Ovary (tissue), 9 donors: ENCODE measurements around the gene USP25. TPM values are rescaled to one million over a fixed set of nuclear protein-coding genes. Genes with fewer than 3 reads are reported as not detected.

Experiments
- DNase-seq, 5 donors: peaks; one replicate each; pipeline ENCODE4 v3.0.0-alpha.2; 2019 to 2020
- H3K27ac ChIP-seq, 2 donors: fragments of 200-600 bp; one replicate each; pipeline versions ENCODE4 v1.5.1 to v1.8.0; 2019 to 2022
- H3K27me3 ChIP-seq: fragments of 200-600 bp; one replicate; pipeline ENCODE4 v1.8.0; 2022
- H3K36me3 ChIP-seq: fragments of 200-600 bp; sonication (generic); one replicate; pipeline ENCODE4 v1.5.1; 2019
- H3K4me1 ChIP-seq: one replicate; pipeline ENCODE4 v1.8.1; 2013; ENCODE audit warnings: mild to moderate bottlenecking, moderate library complexity; ENCODE audit not compliant: insufficient read depth
- H3K4me3 ChIP-seq: fragments of 200-600 bp; sonication (generic); one replicate; pipeline ENCODE4 v1.5.1; 2017
- H3K9me3 ChIP-seq, 2 donors: fragments of 200-600 bp in 1 of 2; sonication (generic) in 1 of 2; one replicate each; pipeline versions ENCODE4 v1.5.1 to v1.8.1; 2013 to 2019; ENCODE audit warnings: mild to moderate bottlenecking in 1 of 2, moderate library complexity in 1 of 2
- EP300 ChIP-seq: sonication (generic); formaldehyde crosslinking; IDR thresholded peaks from one replicate; pipeline ENCODE4 v1.6.1; 2017; ENCODE audit warnings: antibody characterized with exemption
- POLR2A ChIP-seq: fragments of 450-650 bp; IDR thresholded peaks from one replicate; pipeline ENCODE4 v1.6.1; 2017; ENCODE audit warnings: antibody characterized with exemption, mild to moderate bottlenecking, moderate library complexity
- WGBS, 3 donors: extraction: QIAGEN DNeasy Blood & Tissue Kit in 1 of 3; methylation state at CpG; one replicate each; pipeline versions ENCODE4 v1.1.5 to v1.1.7; 2013 to 2017; 5-methylcytosine and 5-hydroxymethylcytosine counted together
- intact Hi-C, 4 donors: fragments of 100-400 bp; cut with DNase I; formaldehyde crosslinking; loops; one replicate each; pipeline versions ENCODE4 v1.11.0 to v1.15.1; 2022 to 2023
- polyA plus RNA-seq, 2 donors: library from polyadenylated mRNA; stranded (reverse); fragments of 200-250 nt in 1 of 2; fragments of 350-450 nt in 1 of 2; fragmentation: Illumina TruSeq in 1 of 2; extraction: RNeasy Lipid Tissue Mini Kit (QIAGEN cat#74804) in 1 of 2; gene quantifications; one replicate each; pipeline ENCODE4 v1.2.3, GENCODE V29; 2013 to 2014
- total RNA-seq, 7 donors: library from RNA; depleted of rRNA in 2 of 7; stranded (reverse); fragments of >200 nt in 2 of 7; fragmentation: NEBNext Ultra II Directional in 3 of 7; extraction: Animal tissue kit (Norgen Biotek cat#: 25700) in 3 of 7; gene quantifications; one replicate each; pipeline versions ENCODE4 v1.1.0 to v1.2.4, GENCODE V29; 2016 to 2023
- TF ChIP-seq, protein P1 (sequence below), 3 donors: fragments of 450-650 bp in 2 of 3; fragments of 200-600 bp in 1 of 3; IDR thresholded peaks; one replicate each; pipeline versions ENCODE4 v1.5.1 to v1.8.0; 2016 to 2022; ENCODE audit warnings: antibody characterized with exemption in 3 of 3, mild to moderate bottlenecking in 1 of 3
- donor health status: DM: no; HTN: no; CAD: no; lungs with moderate emphysema.
- donor health status: DM: no; HTN: no; CAD: no.
- donor health status: Bipolar disorder and iron deficiency.
- donor health status: DM: yes; HTN: yes; CAD: no.
- donor health status: DM: no; HTN: no; CAD: no.
- donor health status: DM: yes; HTN: yes; CAD: no.

The USP25 gene
- total and polyA plus RNA-seq, 9 donors, result 11.9 to 40.8 (median 34.9) TPM

DNA sequence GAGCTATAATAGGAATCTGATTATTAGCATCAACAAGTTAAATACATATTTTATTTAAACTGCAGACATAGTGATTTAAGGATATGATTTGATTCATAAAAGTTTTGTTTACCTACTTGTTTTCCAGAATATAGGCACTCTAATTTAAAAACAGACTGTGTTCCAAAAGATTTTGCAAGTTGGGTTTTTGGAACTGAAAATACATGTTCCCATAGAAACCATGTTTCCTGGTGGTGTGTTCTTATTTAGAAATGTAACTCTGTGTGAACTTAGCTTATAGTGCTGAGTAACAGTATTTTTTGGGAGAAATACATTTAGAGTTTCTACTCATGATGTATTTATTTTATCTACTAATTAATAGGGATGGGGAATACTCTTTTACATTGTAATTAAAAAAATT, 21.8 kb downstream of the USP25 start:
- H3K4me1 ChIP-seq, result peaks cover 8% of the 10 kb centered on the region
- TF ChIP-seq, protein P1, sequence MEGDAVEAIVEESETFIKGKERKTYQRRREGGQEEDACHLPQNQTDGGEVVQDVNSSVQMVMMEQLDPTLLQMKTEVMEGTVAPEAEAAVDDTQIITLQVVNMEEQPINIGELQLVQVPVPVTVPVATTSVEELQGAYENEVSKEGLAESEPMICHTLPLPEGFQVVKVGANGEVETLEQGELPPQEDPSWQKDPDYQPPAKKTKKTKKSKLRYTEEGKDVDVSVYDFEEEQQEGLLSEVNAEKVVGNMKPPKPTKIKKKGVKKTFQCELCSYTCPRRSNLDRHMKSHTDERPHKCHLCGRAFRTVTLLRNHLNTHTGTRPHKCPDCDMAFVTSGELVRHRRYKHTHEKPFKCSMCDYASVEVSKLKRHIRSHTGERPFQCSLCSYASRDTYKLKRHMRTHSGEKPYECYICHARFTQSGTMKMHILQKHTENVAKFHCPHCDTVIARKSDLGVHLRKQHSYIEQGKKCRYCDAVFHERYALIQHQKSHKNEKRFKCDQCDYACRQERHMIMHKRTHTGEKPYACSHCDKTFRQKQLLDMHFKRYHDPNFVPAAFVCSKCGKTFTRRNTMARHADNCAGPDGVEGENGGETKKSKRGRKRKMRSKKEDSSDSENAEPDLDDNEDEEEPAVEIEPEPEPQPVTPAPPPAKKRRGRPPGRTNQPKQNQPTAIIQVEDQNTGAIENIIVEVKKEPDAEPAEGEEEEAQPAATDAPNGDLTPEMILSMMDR (IDR thresholded peaks at IDR 0.05), result no peak
- TF ChIP-seq EP300, result no peak
- no peak for TF ChIP-seq POLR2A
- intact Hi-C loops, result no loop called here
- no peaks in the 10 kb centered on the region for H3K36me3 ChIP-seq
- no peaks in the 10 kb centered on the region for H3K27me3 ChIP-seq
- H3K4me3 ChIP-seq, result no peak overlapping the region
- no peak for DNase-seq
- H3K9me3 ChIP-seq, result no peaks in the 10 kb centered on the region
- H3K27ac ChIP-seq, result no peak overlapping the region

DNA sequence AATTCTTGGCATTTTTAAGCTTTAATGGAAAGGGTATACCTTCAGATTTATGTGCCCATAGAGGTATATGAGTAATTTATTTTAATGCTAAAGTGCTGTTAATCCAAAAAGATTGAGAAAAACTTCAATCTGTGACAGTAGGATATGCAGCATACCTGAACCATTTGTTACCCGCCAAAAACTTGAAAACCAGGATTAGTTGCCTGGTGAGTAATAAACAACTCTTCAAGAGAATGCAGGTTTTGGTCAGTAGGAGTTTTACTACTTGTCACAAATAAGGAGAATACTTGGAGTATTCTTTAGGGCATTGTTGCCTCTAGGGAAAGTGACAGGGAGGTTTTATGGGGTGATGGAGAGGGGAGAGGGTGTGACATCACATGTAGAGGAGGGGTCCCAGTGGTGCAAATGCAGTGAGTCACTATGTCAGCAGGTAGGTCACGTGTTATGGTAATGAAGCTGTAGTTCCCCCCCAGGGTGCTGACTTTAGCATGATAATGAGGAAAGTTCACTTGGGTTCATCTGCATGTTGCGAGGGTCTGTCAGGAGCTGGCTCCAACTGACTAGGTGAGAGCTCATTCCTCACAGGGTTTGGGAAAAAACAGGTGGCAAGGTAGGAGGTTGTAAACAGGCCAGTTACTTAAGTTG, 23.1 kb downstream of the USP25 start:
- Histone ChIP-seq H3K9me3 (no peaks in the 10 kb centered on the region), H3K4me1 (peaks cover 8% of the 10 kb centered on the region), H3K36me3 (no peaks in the 10 kb centered on the region), H3K27me3 (no peaks in the 10 kb centered on the region), H3K4me3 (no peak overlapping the region), H3K27ac (no peak overlapping the region)
- no peak for TF ChIP-seq POLR2A
- TF ChIP-seq EP300, result no peak
- TF ChIP-seq, protein P1 (IDR thresholded peaks at IDR 0.05), result no peak
- WGBS, 3 donors, result 84 to 95% (median 87%) methylated on average over 3 of the region's 3 CpGs
- intact Hi-C loops, result no loop called here
- DNase-seq, result no peak

DNA sequence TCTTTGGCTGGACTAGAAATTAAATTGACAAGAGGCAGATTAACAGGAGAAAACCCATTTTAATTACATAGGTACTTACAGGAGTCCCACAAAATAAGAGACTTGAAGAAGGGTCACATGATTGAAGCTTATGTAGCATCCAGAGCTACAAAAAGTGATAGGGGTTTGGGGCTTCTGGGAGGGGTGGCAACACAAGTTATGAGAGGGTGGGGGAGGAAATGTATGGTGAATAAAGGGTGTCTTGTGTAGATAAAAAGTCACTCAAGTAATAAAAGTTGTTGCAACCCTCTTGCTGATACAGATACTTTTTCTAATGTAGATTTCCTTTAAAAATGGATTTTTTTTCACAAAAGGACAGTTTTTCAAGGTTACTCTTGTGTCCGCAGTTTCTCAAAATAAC, 24.0 kb downstream of the USP25 start:
- Histone ChIP-seq H3K4me1 (peaks cover 8% of the 10 kb centered on the region), H3K27ac (no peak overlapping the region), H3K36me3 (no peaks in the 10 kb centered on the region), H3K27me3 (no peaks in the 10 kb centered on the region), H3K9me3 (no peaks in the 10 kb centered on the region), H3K4me3 (no peak overlapping the region)
- WGBS, 3 donors, result 74 to 90% (median 82%) methylated on average over 1 of the region's 1 CpG
- no peak for DNase-seq
- intact Hi-C loops, result no loop called here
- TF ChIP-seq, protein P1 (IDR thresholded peaks at IDR 0.05), result no peak
- no peak for TF ChIP-seq EP300
- TF ChIP-seq POLR2A, result no peak

DNA sequence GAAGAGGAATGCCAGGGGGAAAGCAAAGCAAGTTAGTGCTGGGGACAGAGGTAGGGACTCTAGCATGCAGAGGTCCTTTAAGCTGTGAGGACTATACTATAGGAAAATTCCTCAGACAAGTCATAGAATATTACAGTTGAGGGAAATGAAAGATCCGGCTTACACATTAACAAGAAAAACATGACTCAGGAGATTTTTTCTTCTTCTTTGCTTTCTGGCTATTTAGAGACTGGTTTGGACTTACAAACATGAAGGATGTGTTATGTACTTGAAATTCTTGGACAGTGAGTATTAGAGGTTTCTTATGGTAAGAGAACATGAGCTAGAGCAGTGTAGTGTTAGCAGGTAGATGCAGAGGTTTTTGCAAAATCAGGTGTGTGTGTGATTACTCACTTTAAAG, 24.9 kb downstream of the USP25 start:
- no peaks in the 10 kb centered on the region for H3K9me3 ChIP-seq
- no peak overlapping the region for H3K4me3 ChIP-seq
- intact Hi-C loops, result no loop called here
- no peaks in the 10 kb centered on the region for H3K27me3 ChIP-seq
- no peak for DNase-seq
- no peak for TF ChIP-seq POLR2A
- TF ChIP-seq EP300, result no peak
- TF ChIP-seq, protein P1 (IDR thresholded peaks at IDR 0.05), result no peak
- 49 to 74% (median 69%) methylated on average over 1 of the region's 1 CpG for WGBS, 3 donors
- H3K27ac ChIP-seq, result no peak overlapping the region
- no peaks in the 10 kb centered on the region for H3K36me3 ChIP-seq
- peaks cover 8% of the 10 kb centered on the region for H3K4me1 ChIP-seq
